ENCODE measurements around the gene ZBTB16.

DNA sequence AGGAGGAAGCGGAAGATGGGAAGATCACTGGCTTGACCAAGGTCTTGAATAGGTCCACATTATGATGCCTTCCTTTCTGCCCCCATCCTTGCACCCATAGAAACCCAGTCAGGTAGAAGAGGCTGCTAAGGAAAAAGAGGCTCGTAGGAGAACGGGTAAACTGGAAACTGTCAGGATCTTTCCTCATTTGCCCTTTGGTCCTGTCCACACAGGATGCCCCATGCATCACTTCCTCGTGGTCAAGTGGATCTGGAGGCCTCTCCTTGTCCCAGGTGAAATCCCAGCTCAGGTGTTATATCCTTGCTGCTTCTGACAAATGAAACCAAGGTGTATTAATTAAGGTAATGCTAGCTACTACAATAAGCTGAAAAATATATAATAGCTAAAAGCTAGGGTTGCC, 8.0 kb upstream of the ZBTB16 start:
- no peak for TF ChIP-seq RAD21 (IDR thresholded peaks at IDR 0.05; ENCODE audit: low read length)
- TF ChIP-seq BHLHE40 (IDR thresholded peaks at IDR 0.05; ENCODE audit: low read depth, low read length) = no peak
- TF ChIP-seq, protein P1, sequence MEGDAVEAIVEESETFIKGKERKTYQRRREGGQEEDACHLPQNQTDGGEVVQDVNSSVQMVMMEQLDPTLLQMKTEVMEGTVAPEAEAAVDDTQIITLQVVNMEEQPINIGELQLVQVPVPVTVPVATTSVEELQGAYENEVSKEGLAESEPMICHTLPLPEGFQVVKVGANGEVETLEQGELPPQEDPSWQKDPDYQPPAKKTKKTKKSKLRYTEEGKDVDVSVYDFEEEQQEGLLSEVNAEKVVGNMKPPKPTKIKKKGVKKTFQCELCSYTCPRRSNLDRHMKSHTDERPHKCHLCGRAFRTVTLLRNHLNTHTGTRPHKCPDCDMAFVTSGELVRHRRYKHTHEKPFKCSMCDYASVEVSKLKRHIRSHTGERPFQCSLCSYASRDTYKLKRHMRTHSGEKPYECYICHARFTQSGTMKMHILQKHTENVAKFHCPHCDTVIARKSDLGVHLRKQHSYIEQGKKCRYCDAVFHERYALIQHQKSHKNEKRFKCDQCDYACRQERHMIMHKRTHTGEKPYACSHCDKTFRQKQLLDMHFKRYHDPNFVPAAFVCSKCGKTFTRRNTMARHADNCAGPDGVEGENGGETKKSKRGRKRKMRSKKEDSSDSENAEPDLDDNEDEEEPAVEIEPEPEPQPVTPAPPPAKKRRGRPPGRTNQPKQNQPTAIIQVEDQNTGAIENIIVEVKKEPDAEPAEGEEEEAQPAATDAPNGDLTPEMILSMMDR (conservative IDR thresholded peaks at IDR 0.05; ENCODE audit: low read depth, low read length) = no peak
- TF ChIP-seq POLR2A (IDR thresholded peaks at IDR 0.05; ENCODE audit: low read depth, low read length) = no peak
- no peak for TF ChIP-seq FOS (IDR thresholded peaks at IDR 0.05; ENCODE audit: low read depth, low read length)
- TF ChIP-seq NFE2L2 (IDR thresholded peaks at IDR 0.05; ENCODE audit: low read depth, low read length) = no peak
- TF ChIP-seq, protein P2, sequence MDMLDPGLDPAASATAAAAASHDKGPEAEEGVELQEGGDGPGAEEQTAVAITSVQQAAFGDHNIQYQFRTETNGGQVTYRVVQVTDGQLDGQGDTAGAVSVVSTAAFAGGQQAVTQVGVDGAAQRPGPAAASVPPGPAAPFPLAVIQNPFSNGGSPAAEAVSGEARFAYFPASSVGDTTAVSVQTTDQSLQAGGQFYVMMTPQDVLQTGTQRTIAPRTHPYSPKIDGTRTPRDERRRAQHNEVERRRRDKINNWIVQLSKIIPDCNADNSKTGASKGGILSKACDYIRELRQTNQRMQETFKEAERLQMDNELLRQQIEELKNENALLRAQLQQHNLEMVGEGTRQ (IDR thresholded peaks at IDR 0.05; ENCODE audit: low read depth, low read length) = no peak
- TF ChIP-seq MXI1 (IDR thresholded peaks at IDR 0.05; ENCODE audit: borderline replicate concordance, low read depth, low read length) = no peak
- no peak for TF ChIP-seq SMC3 (IDR thresholded peaks at IDR 0.05; ENCODE audit: low read depth, low read length)
- no peak for TF ChIP-seq RFX5 (IDR thresholded peaks at IDR 0.05; ENCODE audit: low read depth, low read length)
- TF ChIP-seq CEBPB (IDR thresholded peaks at IDR 0.05; ENCODE audit: low read depth, low read length) = no peak
- no peak for TF ChIP-seq MAFK (IDR thresholded peaks at IDR 0.05; ENCODE audit: low read depth, low read length)
- no peak for TF ChIP-seq RCOR1 (IDR thresholded peaks at IDR 0.05; ENCODE audit: insufficient replicate concordance, low read length)

All from IMR-90 (cell line).